Thoracic aorta (tissue), 2 donors: ENCODE data around the gene TMEM236. TPM values are rescaled to one million over a fixed set of nuclear protein-coding genes. Genes with fewer than 3 reads are reported as not detected.

Source experiments
- ATAC-seq: fragments of 150-250 bp; one replicate; pipeline ENCODE4 v1.8.0; 2017; ENCODE audit warnings: low read depth; ENCODE audit not compliant: insufficient number of reproducible peaks, low FRiP score
- DNase-seq: peaks from one replicate; pipeline ENCODE4 v3.0.0-alpha.2; 2020; ENCODE audit warnings: low spot score
- H3K27ac ChIP-seq, 2 donors: fragments of 200-600 bp; sonication (generic); 1 replicate in 1 of 2; 2 replicates in 1 of 2; pipeline ENCODE4 v1.5.1; 2016; ENCODE audit warnings: mild to moderate bottlenecking in 2 of 2, moderate library complexity in 2 of 2
- H3K27me3 ChIP-seq: fragments of 200-600 bp; sonication (generic); replicated peaks from 2 replicates; pipeline ENCODE4 v1.6.0; 2016; ENCODE audit warnings: mild to moderate bottlenecking; ENCODE audit not compliant: insufficient read depth
- H3K36me3 ChIP-seq: fragments of 200-600 bp; sonication (generic); one replicate; pipeline ENCODE4 v1.5.1; 2016
- H3K4me1 ChIP-seq, 2 donors: fragments of 200-600 bp; sonication (generic); 1 replicate in 1 of 2; 2 replicates in 1 of 2; pipeline versions ENCODE4 v1.5.1 to v1.6.0; 2016; ENCODE audit warnings: low read depth in 2 of 2, mild to moderate bottlenecking in 1 of 2; ENCODE audit not compliant: control insufficient read depth in 1 of 2
- H3K4me3 ChIP-seq: fragments of 200-600 bp; sonication (generic); 2 replicates; pipeline ENCODE4 v1.5.1; 2016; ENCODE audit warnings: mild to moderate bottlenecking
- H3K9me3 ChIP-seq: fragments of 200-600 bp; sonication (generic); 2 replicates; pipeline ENCODE4 v1.5.1; 2016
- CTCF ChIP-seq: fragments of 200-600 bp; sonication (generic); IDR thresholded peaks from one replicate; pipeline ENCODE4 v1.5.1; 2019; ENCODE audit warnings: antibody characterized with exemption
- total RNA-seq, 2 donors: library from RNA; depleted of rRNA; stranded (reverse); fragments of >200 nt; gene quantifications; one replicate each; pipeline versions ENCODE4 v1.1.0 to v1.2.3, GENCODE V29; 2016

Gene TMEM236
- total RNA-seq, 2 donors from 2014 or later, result 1.1 to 2.0 TPM

GRCh38 chr10:17740668-17741067 is 11.3 kb upstream of the TMEM236 start:
- ATAC-seq (no peak), DNase-seq (no peak)
- no peak for TF ChIP-seq CTCF
- Histone ChIP-seq H3K9me3 (no peaks in the 10 kb centered on the region), H3K27ac (no peak overlapping the region), H3K4me1 (peaks cover under 1 to 11% of the 10 kb centered on the region in 2 donors), H3K4me3 (no peak overlapping the region), H3K36me3 (no peaks in the 10 kb centered on the region), H3K27me3 (no peaks in the 10 kb centered on the region)

GRCh38 chr10:17742918-17743317 is 9.1 kb upstream of the TMEM236 start:
- Histone ChIP-seq H3K4me3 (peak overlapping the region; percentile 54), H3K27ac (no peak overlapping the region), H3K36me3 (no peaks in the 10 kb centered on the region), H3K9me3 (no peaks in the 10 kb centered on the region), H3K4me1 (peaks cover 0 to 4% of the 10 kb centered on the region in 2 donors), H3K27me3 (no peaks in the 10 kb centered on the region)
- no peak for DNase-seq
- TF ChIP-seq CTCF, result peak; percentile 96
- ATAC-seq, result peak; percentile 13

GRCh38 chr10:17743437-17743836 is 8.6 kb upstream of the TMEM236 start:
- no peak for TF ChIP-seq CTCF
- ATAC-seq (no peak), DNase-seq (no peak)
- Histone ChIP-seq H3K4me3 (no peak overlapping the region), H3K9me3 (no peaks in the 10 kb centered on the region), H3K4me1 (peaks cover 0 to 4% of the 10 kb centered on the region in 2 donors), H3K36me3 (no peaks in the 10 kb centered on the region), H3K27me3 (no peaks in the 10 kb centered on the region), H3K27ac (no peak overlapping the region)

- H3K27ac ChIP-seq, result no peak overlapping the region
- peaks cover 0 to 4% of the 10 kb centered on the region in 2 donors for H3K4me1 ChIP-seq
- no peak overlapping the region for H3K4me3 ChIP-seq
- no peak for ATAC-seq
- H3K36me3 ChIP-seq, result no peaks in the 10 kb centered on the region
- DNase-seq, result no peak
- no peaks in the 10 kb centered on the region for H3K27me3 ChIP-seq
- no peak for TF ChIP-seq CTCF
- no peaks in the 10 kb centered on the region for H3K9me3 ChIP-seq
Measured at GRCh38 chr10:17744341-17744861, 7.6 kb upstream of the TMEM236 start.

GRCh38 chr10:17747883-17748550 is 4.0 kb upstream of the TMEM236 start:
- peaks cover 0 to 3% of the 10 kb centered on the region in 2 donors for H3K4me1 ChIP-seq
- no peak for TF ChIP-seq CTCF
- no peaks in the 10 kb centered on the region for H3K36me3 ChIP-seq
- no peak overlapping the region for H3K4me3 ChIP-seq
- no peaks in the 10 kb centered on the region for H3K27me3 ChIP-seq
- DNase-seq (no peak), ATAC-seq (no peak)
- H3K9me3 ChIP-seq, result no peaks in the 10 kb centered on the region
- H3K27ac ChIP-seq, result no peak overlapping the region
